HCT116 (cell line): ENCODE measurements around the gene ANKRD18B. TPM values are rescaled to one million over a fixed set of nuclear protein-coding genes. Genes with fewer than 3 reads are reported as not detected.

Source experiments
- ATAC-seq: fragments of 200-7000 bp; cut with Tn5 transposase; 2 replicates; pipeline ENCODE4 v1.9.1; 2020; ENCODE audit warnings: mild to moderate bottlenecking, moderate library complexity
- BruUV-seq: library from RNA; stranded (reverse); fragments of 400-500 nt; replicated peaks from 2 replicates; lab custom pipeline; 2021; lab: Mats Ljungman, UMichigan
- CTCF ChIA-PET: fragments of 300-600 bp; sonication (Branson Sonifier 250); formaldehyde crosslinking; loops from one replicate; lab custom pipeline; 2021; ENCODE audit warnings: antibody characterized with exemption; lab: Charles Lee
- POLR2A ChIA-PET: fragments of 300-600, 350-600 bp; sonication (Branson Sonifier 250); formaldehyde crosslinking; loops from one replicate; lab custom pipeline; 2021; ENCODE audit warnings: antibody characterized with exemption; lab: Charles Lee
- RAD21 ChIA-PET, 2 experiments: fragments of 300-600 bp; sonication (Branson Sonifier 250); formaldehyde crosslinking; loops; one replicate each; lab custom pipeline; 2023; ENCODE audit warnings: low total read pairs in 2 of 2; ENCODE audit not compliant: uncharacterized antibody in 2 of 2, unreplicated experiment in 2 of 2, low non-redundant PET in 1 of 2; lab: Charles Lee
- DNase-seq: peaks from one replicate; pipeline ENCODE4 v3.0.0-alpha.2; 2010; ENCODE audit warnings: low read depth, low spot score
- H2AFZ ChIP-seq: fragments of 200-600 bp; shearing (Covaris generic), sonication (generic); 2 replicates; pipeline ENCODE4 v1.6.1; 2017; ENCODE audit warnings: low read depth, mixed run types, mixed read lengths, antibody characterized with exemption, low read length; ENCODE audit not compliant: poor library complexity, severe bottlenecking
- H3K27ac ChIP-seq: 2 replicates; pipeline ENCODE4 v1.5.1; 2012; ENCODE audit warnings: low read depth, low read length
- H3K27me3 ChIP-seq: fragments of 200-600 bp; sonication (generic); 2 replicates; pipeline ENCODE4 v1.6.1; 2016; ENCODE audit warnings: mixed run types, low read length, mixed read lengths; ENCODE audit not compliant: insufficient read depth
- H3K36me3 ChIP-seq, 2 experiments: fragments of 200-500 bp in 1 of 2; fragments of 200-600 bp in 1 of 2; sonication (Bioruptor generic) in 1 of 2; sonication (generic) in 1 of 2; 2 replicates each; pipeline versions ENCODE4 v1.5.1 to v1.6.1; 2014 to 2016; ENCODE audit warnings: low read length in 2 of 2, inconsistent platforms in 1 of 2, mixed read lengths in 1 of 2, mixed run types in 1 of 2; ENCODE audit not compliant: insufficient read depth in 2 of 2, control insufficient read depth in 1 of 2
- H3K4me1 ChIP-seq, 2 experiments: fragments of 200-600 bp in 1 of 2; sonication (generic) in 1 of 2; 2 replicates each; pipeline versions ENCODE4 v1.5.1 to v1.6.1; 2012 to 2017; ENCODE audit warnings: low read length in 2 of 2, inconsistent platforms in 1 of 2, mild to moderate bottlenecking in 1 of 2, mixed read lengths in 1 of 2, mixed run types in 1 of 2, moderate library complexity in 1 of 2; ENCODE audit not compliant: insufficient read depth in 2 of 2, control insufficient read depth in 1 of 2
- H3K4me2 ChIP-seq: fragments of 200-600 bp; sonication (generic); 2 replicates; pipeline ENCODE4 v1.6.1; 2017; ENCODE audit warnings: mixed run types, low read length, mixed read lengths
- H3K4me3 ChIP-seq, 2 experiments: fragments of 200-600 bp in 1 of 2; sonication (generic) in 1 of 2; replicated peaks in 1 of 2; 2 replicates each; pipeline ENCODE4 v1.5.1; 2011 to 2016; ENCODE audit warnings: low read length in 2 of 2, control low read depth in 1 of 2, low read depth in 1 of 2, mild to moderate bottlenecking in 1 of 2, mixed read lengths in 1 of 2, mixed run types in 1 of 2
- H3K79me2 ChIP-seq: fragments of 200-600 bp; sonication (generic); 2 replicates; pipeline ENCODE4 v1.6.1; 2017; ENCODE audit warnings: mild to moderate bottlenecking, mixed run types, low read length, moderate library complexity, mixed read lengths; ENCODE audit not compliant: insufficient read depth
- H3K9ac ChIP-seq: fragments of 200-600 bp; sonication (generic); 2 replicates; pipeline ENCODE4 v1.6.1; 2016; ENCODE audit warnings: low read length, mixed read lengths
- H3K9me2 ChIP-seq: fragments of 200-600 bp; sonication (generic), shearing (Covaris generic); 2 replicates; pipeline ENCODE4 v1.6.1; 2017; ENCODE audit warnings: mixed run types, mild to moderate bottlenecking, moderate library complexity; ENCODE audit not compliant: insufficient read depth
- H3K9me3 ChIP-seq, 2 experiments: fragments of 200-500 bp in 1 of 2; fragments of 200-600 bp in 1 of 2; sonication (Bioruptor generic) in 1 of 2; sonication (generic) in 1 of 2; 2 replicates each; pipeline ENCODE4 v1.6.1; 2014 to 2017; ENCODE audit warnings: low read length in 2 of 2, mixed read lengths in 2 of 2, inconsistent platforms in 1 of 2, low read depth in 1 of 2, mild to moderate bottlenecking in 1 of 2, mixed run types in 1 of 2, moderate library complexity in 1 of 2; ENCODE audit not compliant: control insufficient read depth in 1 of 2, insufficient read depth in 1 of 2
- H4K20me1 ChIP-seq: fragments of 200-600 bp; sonication (generic), shearing (Covaris generic); 2 replicates; pipeline ENCODE4 v1.6.1; 2017; ENCODE audit warnings: mixed run types, mild to moderate bottlenecking, moderate library complexity; ENCODE audit not compliant: insufficient read depth
- EZH2phosphoT487 ChIP-seq: fragments of 200-600 bp; IDR thresholded peaks from 2 replicates; pipeline ENCODE4 v1.6.1; 2018; ENCODE audit warnings: antibody characterized with exemption, borderline replicate concordance
- FOSL1 ChIP-seq: IDR thresholded peaks from 2 replicates; pipeline ENCODE4 v1.6.1; 2012; ENCODE audit warnings: low read depth
- JUND ChIP-seq: IDR thresholded peaks from 2 replicates; pipeline ENCODE4 v1.6.1; 2012
- POLR2AphosphoS5 ChIP-seq: IDR thresholded peaks from 2 replicates; pipeline ENCODE4 v1.6.1; 2011; ENCODE audit warnings: mild to moderate bottlenecking, low read depth, low read length, moderate library complexity
- RAD21 ChIP-seq: IDR thresholded peaks from 2 replicates; pipeline ENCODE4 v1.6.1; 2012; ENCODE audit warnings: low read depth, mild to moderate bottlenecking
- SRF ChIP-seq: IDR thresholded peaks from 2 replicates; pipeline ENCODE4 v1.6.1; 2012; ENCODE audit warnings: low read depth
- YY1 ChIP-seq: IDR thresholded peaks from 2 replicates; pipeline ENCODE4 v1.6.1; 2011; ENCODE audit warnings: low read length, low read depth, moderate library complexity, mild to moderate bottlenecking; ENCODE audit not compliant: insufficient replicate concordance; ENCODE audit errors: extremely low read depth
- ZNF274 ChIP-seq: fragments of 200-500 bp; sonication (Bioruptor generic); IDR thresholded peaks from 2 replicates; pipeline ENCODE4 v1.6.1; 2014; ENCODE audit warnings: mild to moderate bottlenecking, low read depth, low read length, inconsistent platforms
- intact Hi-C: fragments of 100-400 bp; cut with micrococcal nuclease; formaldehyde crosslinking; loops from 2 replicates; pipeline ENCODE4 v1.10.0; 2022
- total RNA-seq: library from RNA; stranded (reverse); gene quantifications from one replicate; pipeline ENCODE4 v1.2.1, GENCODE V29; 2021; ENCODE audit not compliant: unreplicated experiment

The ANKRD18B gene
- total RNA-seq, 1 experiment from 2014 or later = 3.9 TPM

GRCh38 chr9:33620738-33621439 lies 96.8 kb downstream of the ANKRD18B start:
- Histone ChIP-seq H3K4me1 (peaks cover 3 to 25% of the 10 kb centered on the region in 2 experiments; a peak in 3 of 4 replicates), H3K9me2 (no peaks in the 10 kb centered on the region), H2AFZ (peak overlapping the region; percentile 26), H3K79me2 (no peaks in the 10 kb centered on the region), H3K4me2 (peak overlapping the region; percentile 39), H3K36me3 (no peaks in the 10 kb centered on the region), H3K27me3 (no peaks in the 10 kb centered on the region), H3K4me3 (no peak overlapping the region), H3K9me3 (no peaks in the 10 kb centered on the region), H3K9ac (no peak overlapping the region), H4K20me1 (no peaks in the 10 kb centered on the region), H3K27ac (no peak overlapping the region)
- ChIA-PET POLR2A (no interaction called here), CTCF (interaction anchor here (1.6 to 7.6 kb wide), 2 partner anchors 99 to 101 kb away, joined by 8 to 190 read pairs; no protein-coding TSS in a partner anchor), RAD21 (no interaction called here)
- intact Hi-C loops = loop anchor here (10.0 kb wide), 1 partner anchor 234 kb away; no protein-coding TSS in a partner anchor
- DNase-seq = no peak
- no peak for ATAC-seq
- no TSS peak for BruUV-seq
- TF ChIP-seq YY1 = no peak
- TF ChIP-seq JUND = 0 out of 2 replicates have a peak, but pooled peaks have one; percentile 16
- no peak for TF ChIP-seq EZH2phosphoT487
- TF ChIP-seq ZNF274 = no peak
- TF ChIP-seq RAD21 = no peak
- no peak for TF ChIP-seq POLR2AphosphoS5
- 0 out of 2 replicates have a peak, but pooled peaks have one; percentile 10 for TF ChIP-seq FOSL1
- TF ChIP-seq SRF = no peak

Other genes starting within 250 kb of the ANKRD18B start
- gene NFX1, start 233.7 kb upstream of the ANKRD18B start, total RNA-seq = 31.7 TPM
- 0.96 TPM for gene AQP7, start 121.7 kb upstream of the ANKRD18B start, total RNA-seq
- gene AQP3, start 76.7 kb upstream of the ANKRD18B start, total RNA-seq = 5.5 TPM
- gene NOL6, start 50.3 kb upstream of the ANKRD18B start, total RNA-seq = 36.4 TPM